ENCODE data around the gene DUSP15. TPM values are rescaled to one million over a fixed set of nuclear protein-coding genes. Genes with fewer than 3 reads are reported as not detected.

Gene DUSP15
- total RNA-seq, 1 donor from 2014 or later: 13.2 TPM

- no peaks in the 10 kb centered on the region for H3K36me3 Mint-ChIP-seq (ENCODE audit: insufficient read depth)
- TF ChIP-seq CTCF (IDR thresholded peaks at IDR 0.05; ENCODE audit: unreplicated experiment): no peak
- H3K4me3 Mint-ChIP-seq (ENCODE audit: low read depth): no peak overlapping the region
- DNase-seq (ENCODE audit: low spot score, unreplicated experiment): no peak
- no peaks in the 10 kb centered on the region for H3K9me3 Mint-ChIP-seq (ENCODE audit: low read depth)
- peaks cover 6% of the 10 kb centered on the region for H3K27me3 Mint-ChIP-seq
- H3K4me1 Mint-ChIP-seq (ENCODE audit: low read depth): no peaks in the 10 kb centered on the region
- H3K27ac Mint-ChIP-seq: no peak overlapping the region
These were observed 20.3 kb upstream of the DUSP15 start for GRCh38 chr20:31890646-31891045.

GRCh38 chr20:31883829-31884228 is 13.5 kb upstream of the DUSP15 start:
- TF ChIP-seq CTCF (IDR thresholded peaks at IDR 0.05; ENCODE audit: unreplicated experiment): no peak
- H3K9me3 Mint-ChIP-seq (ENCODE audit: low read depth): no peaks in the 10 kb centered on the region
- no peak overlapping the region for H3K27ac Mint-ChIP-seq
- no peak overlapping the region for H3K4me3 Mint-ChIP-seq (ENCODE audit: low read depth)
- H3K27me3 Mint-ChIP-seq: peaks cover 6% of the 10 kb centered on the region
- DNase-seq (ENCODE audit: low spot score, unreplicated experiment): no peak
- H3K4me1 Mint-ChIP-seq (ENCODE audit: low read depth): peaks cover 7% of the 10 kb centered on the region
- no peaks in the 10 kb centered on the region for H3K36me3 Mint-ChIP-seq (ENCODE audit: insufficient read depth)

DNA sequence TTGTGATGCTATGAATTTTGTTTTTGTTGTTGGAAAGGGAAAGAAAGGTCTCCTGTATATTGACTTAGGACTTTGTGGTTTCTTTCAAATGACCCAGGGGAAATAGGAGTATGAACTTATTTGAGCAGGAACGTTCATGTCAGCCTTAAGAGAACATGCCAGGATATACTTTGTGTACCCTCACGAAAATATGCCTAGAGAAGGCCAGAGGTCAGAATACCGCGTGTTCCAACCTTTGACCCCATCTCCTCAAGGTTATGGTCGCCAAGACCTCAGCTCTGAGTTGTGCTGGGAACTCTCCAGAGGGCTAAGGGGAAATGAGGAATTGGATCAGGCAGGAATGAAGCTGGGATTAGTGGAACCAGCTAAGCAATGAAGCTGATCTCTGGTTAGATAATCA is 11.6 kb upstream of the DUSP15 start:
- Mint-ChIP-seq H3K36me3 (ENCODE audit: insufficient read depth) (peaks cover 2% of the 10 kb centered on the region), H3K4me3 (ENCODE audit: low read depth) (no peak overlapping the region), H3K4me1 (ENCODE audit: low read depth) (peaks cover 7% of the 10 kb centered on the region), H3K27ac (no peak overlapping the region), H3K27me3 (peaks cover 4% of the 10 kb centered on the region), H3K9me3 (ENCODE audit: low read depth) (no peaks in the 10 kb centered on the region)
- TF ChIP-seq CTCF (IDR thresholded peaks at IDR 0.05; ENCODE audit: unreplicated experiment): no peak
- no peak for DNase-seq (ENCODE audit: low spot score, unreplicated experiment)

DNA sequence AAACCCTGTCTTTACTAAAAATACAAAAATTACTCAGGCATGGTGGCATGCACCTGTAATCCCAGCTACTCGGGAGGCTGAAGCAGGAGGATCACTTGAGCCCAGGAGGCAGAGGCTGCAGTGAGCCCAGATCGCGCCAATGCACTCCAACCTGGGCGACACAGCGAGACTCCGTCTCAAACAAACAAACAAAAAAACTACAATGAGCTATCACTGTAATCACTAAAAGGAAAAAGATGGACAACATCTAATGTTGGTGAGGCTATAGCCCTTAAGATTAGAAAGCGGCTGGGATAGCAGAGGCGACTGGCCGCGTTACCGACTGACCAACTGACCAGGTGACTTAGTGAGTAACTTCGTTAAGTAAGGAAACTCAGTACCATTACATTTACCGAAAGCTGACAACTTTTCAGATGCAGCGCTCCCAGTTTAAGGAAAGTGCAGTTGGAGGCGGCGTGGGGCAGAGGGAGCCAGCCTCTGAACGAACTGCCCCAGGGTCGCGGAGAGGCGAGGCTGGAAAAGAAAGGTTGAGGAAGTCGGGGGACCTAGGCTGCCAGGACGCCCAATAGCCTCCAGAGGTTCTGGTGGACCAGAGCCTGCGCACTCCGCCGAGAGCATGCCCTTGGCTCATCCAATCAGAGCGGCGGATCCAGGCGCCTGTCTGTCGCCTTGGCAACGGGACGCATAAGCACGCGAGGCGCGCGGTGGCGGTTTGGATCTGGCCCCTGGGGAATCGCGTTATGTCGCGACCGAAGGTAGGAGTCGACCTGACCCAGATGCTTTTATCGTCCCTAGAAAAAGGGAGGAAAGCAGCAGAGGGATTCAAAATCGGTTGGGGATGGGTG is 9.0 kb upstream of the DUSP15 start:
- TF ChIP-seq CTCF (IDR thresholded peaks at IDR 0.05; ENCODE audit: unreplicated experiment): no peak
- Mint-ChIP-seq H3K4me3 (ENCODE audit: low read depth) (peak overlapping the region; percentile 87), H3K27me3 (no peaks in the 10 kb centered on the region), H3K27ac (peak overlapping the region; percentile 97), H3K9me3 (ENCODE audit: low read depth) (no peaks in the 10 kb centered on the region), H3K4me1 (ENCODE audit: low read depth) (peaks cover 7% of the 10 kb centered on the region), H3K36me3 (ENCODE audit: insufficient read depth) (peaks cover 2% of the 10 kb centered on the region)
- peak; percentile 96 for DNase-seq (ENCODE audit: low spot score, unreplicated experiment)

GRCh38 chr20:31877684-31878083 is 7.4 kb upstream of the DUSP15 start:
- Mint-ChIP-seq H3K27me3 (no peaks in the 10 kb centered on the region), H3K36me3 (ENCODE audit: insufficient read depth) (peaks cover 2% of the 10 kb centered on the region), H3K4me3 (ENCODE audit: low read depth) (no peak overlapping the region), H3K9me3 (ENCODE audit: low read depth) (no peaks in the 10 kb centered on the region), H3K4me1 (ENCODE audit: low read depth) (peaks cover 7% of the 10 kb centered on the region), H3K27ac (no peak overlapping the region)
- DNase-seq (ENCODE audit: low spot score, unreplicated experiment): no peak
- no peak for TF ChIP-seq CTCF (IDR thresholded peaks at IDR 0.05; ENCODE audit: unreplicated experiment)

Measured in progenitor cell of endocrine pancreas (in vitro differentiated cells).